Activated B cell treated with CpG ODN at 0.5 μM for 24 hours (primary cell): Measurements from ENCODE around the gene TCF12. TPM values are rescaled to one million over a fixed set of nuclear protein-coding genes. Genes with fewer than 3 reads are reported as not detected.

Experiments
- ATAC-seq: fragments of 200-7000 bp; cut with Tn5 transposase; one replicate; pipeline ENCODE4 v1.10.0; 2021; ENCODE audit warnings: low read depth, mild to moderate bottlenecking, moderate library complexity
- CTCF ChIA-PET: fragments of 350-600 bp; sonication (Branson Sonifier 250); formaldehyde crosslinking; loops from one replicate; lab custom pipeline; 2021; ENCODE audit warnings: antibody characterized with exemption; lab: Charles Lee
- POLR2A ChIA-PET: fragments of 350-600 bp; sonication (Branson Sonifier 250); formaldehyde crosslinking; loops from one replicate; lab custom pipeline; 2021; ENCODE audit warnings: antibody characterized with exemption; lab: Charles Lee
- DNase-seq: peaks from one replicate; pipeline ENCODE4 v3.0.0; 2022
- H3K27ac Mint-ChIP-seq: one replicate; pipeline ENCODE4 v1.8.0; 2020; ENCODE audit warnings: mixed read lengths
- H3K27me3 Mint-ChIP-seq: one replicate; pipeline ENCODE4 v1.8.0; 2021; ENCODE audit warnings: mixed read lengths
- H3K36me3 Mint-ChIP-seq: one replicate; pipeline ENCODE4 v1.8.0; 2021; ENCODE audit warnings: low read depth, mixed read lengths
- H3K4me1 Mint-ChIP-seq: one replicate; pipeline ENCODE4 v1.8.0; 2021; ENCODE audit warnings: mixed read lengths
- H3K4me3 Mint-ChIP-seq: one replicate; pipeline ENCODE4 v1.8.0; 2020; ENCODE audit warnings: mild to moderate bottlenecking, mixed read lengths
- H3K9me3 Mint-ChIP-seq: one replicate; pipeline ENCODE4 v1.8.0; 2020; ENCODE audit warnings: mixed read lengths
- intact Hi-C: fragments of 100-400 bp; cut with micrococcal nuclease; formaldehyde crosslinking; loops from one replicate; pipeline ENCODE4 v1.15.1; 2024
- total RNA-seq: library from RNA; stranded (reverse); gene quantifications from 2 replicates; pipeline ENCODE4 v1.2.3, GENCODE V29; 2022
- TF ChIP-seq, protein P1 (sequence below): fragments of 200-600 bp; IDR thresholded peaks from one replicate; pipeline ENCODE4 v1.8.0; 2022; ENCODE audit warnings: antibody characterized with exemption, mild to moderate bottlenecking

Gene TCF12
- total RNA-seq, 1 donor from 2014 or later = 119 TPM

DNA sequence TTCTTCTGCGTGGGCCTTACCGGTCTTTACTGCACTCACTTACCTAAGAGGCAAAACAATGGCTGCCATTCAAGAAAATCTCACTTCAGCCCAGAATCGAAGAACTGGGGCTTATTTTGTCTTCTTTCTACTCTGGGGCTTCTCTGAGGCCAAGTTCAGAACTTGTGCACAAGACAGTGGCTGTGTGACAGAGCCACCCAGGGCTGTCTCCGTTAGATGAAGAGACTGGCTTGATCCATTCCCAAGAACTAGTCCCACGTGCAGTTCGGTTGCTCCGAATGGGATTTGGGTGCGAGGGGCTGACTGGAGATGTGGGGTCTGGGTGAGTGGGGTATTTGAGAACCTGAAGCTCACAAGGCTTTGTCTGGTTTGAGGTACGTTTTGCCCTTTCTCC lies 795 bp upstream of the TCF12 start:
- Mint-ChIP-seq H3K4me3 (peak overlapping the region; percentile 88), H3K27ac (peak overlapping the region; percentile 79), H3K4me1 (peaks cover 28% of the 10 kb centered on the region), H3K36me3 (peaks cover 15% of the 10 kb centered on the region), H3K9me3 (no peaks in the 10 kb centered on the region), H3K27me3 (no peaks in the 10 kb centered on the region)
- DNase-seq = no peak
- POLR2A ChIA-PET = interaction anchor here (0.6 to 4.0 kb wide), 19 partner anchors 9 to 426 kb away, joined by 3 to 84 read pairs (median 5); partner anchors contain the start of gene ZNF280D
- TF ChIP-seq, protein P1, sequence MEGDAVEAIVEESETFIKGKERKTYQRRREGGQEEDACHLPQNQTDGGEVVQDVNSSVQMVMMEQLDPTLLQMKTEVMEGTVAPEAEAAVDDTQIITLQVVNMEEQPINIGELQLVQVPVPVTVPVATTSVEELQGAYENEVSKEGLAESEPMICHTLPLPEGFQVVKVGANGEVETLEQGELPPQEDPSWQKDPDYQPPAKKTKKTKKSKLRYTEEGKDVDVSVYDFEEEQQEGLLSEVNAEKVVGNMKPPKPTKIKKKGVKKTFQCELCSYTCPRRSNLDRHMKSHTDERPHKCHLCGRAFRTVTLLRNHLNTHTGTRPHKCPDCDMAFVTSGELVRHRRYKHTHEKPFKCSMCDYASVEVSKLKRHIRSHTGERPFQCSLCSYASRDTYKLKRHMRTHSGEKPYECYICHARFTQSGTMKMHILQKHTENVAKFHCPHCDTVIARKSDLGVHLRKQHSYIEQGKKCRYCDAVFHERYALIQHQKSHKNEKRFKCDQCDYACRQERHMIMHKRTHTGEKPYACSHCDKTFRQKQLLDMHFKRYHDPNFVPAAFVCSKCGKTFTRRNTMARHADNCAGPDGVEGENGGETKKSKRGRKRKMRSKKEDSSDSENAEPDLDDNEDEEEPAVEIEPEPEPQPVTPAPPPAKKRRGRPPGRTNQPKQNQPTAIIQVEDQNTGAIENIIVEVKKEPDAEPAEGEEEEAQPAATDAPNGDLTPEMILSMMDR = no peak
- CTCF ChIA-PET = interaction anchor here (0.8 to 2.3 kb wide), 17 partner anchors 9 to 610 kb away, joined by 3 to 9 read pairs (median 4); no protein-coding TSS in a partner anchor
- intact Hi-C loops = loop anchor here (1.0 to 5.0 kb wide), 14 partner anchors 10 to 673 kb away; partner anchors contain the start of genes TEX9 and ZNF280D
- ATAC-seq = no peak

DNA sequence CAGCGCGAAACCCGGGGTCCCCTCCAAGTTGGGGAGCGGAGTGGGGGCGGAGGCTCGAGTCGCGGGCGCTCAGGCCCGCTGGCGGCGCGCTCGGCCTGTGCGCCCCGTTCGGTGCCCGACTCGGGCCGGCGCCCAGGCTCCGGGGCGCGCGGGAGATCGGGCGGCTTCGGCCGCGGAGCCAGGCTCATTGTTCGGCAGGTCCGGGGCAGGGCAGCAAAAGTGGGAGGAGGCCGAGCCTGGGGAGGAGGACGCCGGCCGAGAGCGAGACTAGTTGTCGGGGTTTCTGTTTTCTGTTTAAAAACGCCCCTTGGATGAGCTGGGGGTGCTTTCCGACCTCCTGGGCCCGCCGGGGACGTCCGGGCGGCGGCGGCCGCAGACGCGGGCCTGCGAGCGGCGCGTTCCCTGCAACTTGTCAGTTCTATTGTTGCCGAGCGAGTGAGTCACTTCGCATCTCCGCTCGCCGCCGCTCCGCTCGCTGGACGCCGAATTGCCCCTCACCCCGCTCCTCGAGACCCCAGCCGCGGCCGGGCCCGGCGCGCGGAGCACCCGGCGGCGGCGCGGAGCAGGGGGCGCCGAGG lies 676 bp downstream of the TCF12 start:
- ChIA-PET CTCF (interaction anchor here (0.9 to 2.3 kb wide), 6 partner anchors 7 to 228 kb away, joined by 3 to 9 read pairs (median 4); no protein-coding TSS in a partner anchor), POLR2A (interaction anchor here (0.7 to 4.0 kb wide), 14 partner anchors 8 to 1600 kb away, joined by 3 to 84 read pairs (median 4); partner anchors contain the start of genes MNS1, PIGB, PIGBOS1 and ZNF280D)
- DNase-seq = peak; percentile 63
- Mint-ChIP-seq H3K27me3 (no peaks in the 10 kb centered on the region), H3K36me3 (peaks cover 28% of the 10 kb centered on the region), H3K27ac (peak overlapping the region; percentile 80), H3K9me3 (no peaks in the 10 kb centered on the region), H3K4me1 (peaks cover 35% of the 10 kb centered on the region), H3K4me3 (peak overlapping the region; percentile 92)
- peak; percentile 29 for ATAC-seq
- TF ChIP-seq, protein P1 = no peak
- intact Hi-C loops = loop anchor here (2.0 to 5.0 kb wide), 7 partner anchors 80 to 608 kb away; partner anchors contain the start of gene TEX9

DNA sequence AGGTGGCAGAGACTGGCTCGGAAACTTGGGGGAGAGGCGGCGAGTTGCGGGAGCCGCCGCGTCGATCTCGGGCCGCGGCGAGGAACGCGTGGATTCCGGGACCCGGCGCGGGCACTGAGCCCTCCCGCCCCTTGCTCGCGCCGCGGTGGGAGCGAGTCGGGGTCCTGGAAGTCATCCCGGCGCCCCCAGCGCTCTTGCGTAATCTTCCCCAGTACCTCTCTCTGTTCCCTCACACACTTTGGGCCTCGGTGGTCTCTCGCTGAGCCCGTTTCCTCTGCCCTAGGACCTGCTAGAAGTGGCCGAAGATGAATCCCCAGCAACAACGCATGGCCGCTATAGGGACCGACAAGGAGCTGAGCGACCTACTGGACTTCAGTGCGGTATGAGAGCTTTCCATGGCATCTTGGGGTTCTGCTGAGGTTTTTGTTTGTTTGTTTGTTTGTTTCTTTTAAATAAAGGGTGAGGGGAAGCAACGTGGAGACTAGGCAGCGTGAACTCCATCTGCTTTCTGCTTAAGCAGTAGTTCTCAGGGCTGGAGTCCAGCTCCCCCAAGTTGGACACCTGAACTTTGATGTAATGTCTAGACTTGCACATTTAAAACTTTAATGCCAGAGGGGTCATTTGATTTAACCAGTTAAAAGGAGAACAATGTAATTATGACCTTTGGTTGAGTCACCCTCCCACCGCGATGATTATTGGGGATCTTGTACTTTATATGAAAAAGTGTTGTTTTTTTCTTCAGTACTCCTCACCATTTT lies 1.3 kb downstream of the TCF12 start:
- H3K9me3 Mint-ChIP-seq = no peaks in the 10 kb centered on the region
- peaks cover 34% of the 10 kb centered on the region for H3K36me3 Mint-ChIP-seq
- ChIA-PET CTCF (interaction anchor here (0.9 to 2.3 kb wide), 2 partner anchors 178 to 216 kb away, joined by 3 to 9 read pairs; no protein-coding TSS in a partner anchor), POLR2A (interaction anchor here (1.2 to 4.0 kb wide), 6 partner anchors 9 to 455 kb away, joined by 3 to 84 read pairs (median 9); partner anchors contain the start of gene MNS1)
- no peak for ATAC-seq
- no peak for DNase-seq
- H3K27ac Mint-ChIP-seq = peak overlapping the region; percentile 78
- no peaks in the 10 kb centered on the region for H3K27me3 Mint-ChIP-seq
- H3K4me1 Mint-ChIP-seq = peaks cover 40% of the 10 kb centered on the region
- intact Hi-C loops = loop anchor here (2.0 to 5.0 kb wide), 7 partner anchors 81 to 608 kb away; partner anchors contain the start of gene TEX9
- TF ChIP-seq, protein P1 = no peak
- H3K4me3 Mint-ChIP-seq = peak overlapping the region; percentile 92

DNA sequence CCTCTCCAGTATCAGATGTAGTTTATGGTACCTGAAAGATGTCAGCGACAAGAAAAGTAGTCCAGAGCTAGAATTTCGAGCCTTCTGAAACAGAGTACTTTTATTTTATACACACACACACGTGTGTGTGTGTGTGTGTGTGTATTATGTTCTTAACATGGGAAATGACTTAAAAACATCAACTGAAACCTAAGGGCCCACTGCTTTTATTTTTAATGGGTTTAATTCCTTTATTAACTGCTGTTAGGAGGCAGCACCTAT lies 1.9 kb downstream of the TCF12 start:
- ATAC-seq (no peak), DNase-seq (no peak)
- CTCF ChIA-PET = no interaction called here
- Mint-ChIP-seq H3K9me3 (no peaks in the 10 kb centered on the region), H3K4me3 (peak overlapping the region; percentile 92), H3K36me3 (peaks cover 34% of the 10 kb centered on the region), H3K4me1 (peaks cover 40% of the 10 kb centered on the region), H3K27me3 (no peaks in the 10 kb centered on the region), H3K27ac (peak overlapping the region; percentile 78)
- POLR2A ChIA-PET = interaction anchor here (1.2 to 4.0 kb wide), 4 partner anchors 9 to 234 kb away, joined by 3 to 84 read pairs (median 9); no protein-coding TSS in a partner anchor
- intact Hi-C loops = no loop called here
- TF ChIP-seq, protein P1 = no peak

DNA sequence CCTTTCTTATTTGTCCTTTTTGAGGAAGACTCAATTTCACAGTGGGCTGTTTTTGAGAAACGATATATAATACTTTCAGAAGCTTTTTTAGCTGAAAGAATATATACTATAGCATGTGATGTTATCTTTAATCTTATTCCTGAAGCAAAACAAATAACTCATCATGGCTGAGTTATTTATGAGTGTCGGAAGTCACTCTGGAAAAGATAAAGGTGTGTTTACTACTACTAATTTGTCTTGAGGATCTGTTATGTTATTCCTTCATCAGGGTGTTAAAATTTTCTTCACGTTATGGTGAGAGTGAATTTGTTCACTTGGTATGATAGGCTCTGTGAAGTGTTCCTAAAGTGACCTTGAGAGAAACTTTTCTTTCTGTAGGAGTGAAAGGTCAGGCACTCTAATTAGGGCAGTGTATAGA lies 4.7 kb downstream of the TCF12 start:
- Mint-ChIP-seq H3K4me1 (peaks cover 40% of the 10 kb centered on the region), H3K27me3 (no peaks in the 10 kb centered on the region), H3K27ac (no peak overlapping the region), H3K9me3 (no peaks in the 10 kb centered on the region), H3K36me3 (peaks cover 52% of the 10 kb centered on the region), H3K4me3 (no peak overlapping the region)
- ChIA-PET POLR2A (no interaction called here), CTCF (no interaction called here)
- DNase-seq (no peak), ATAC-seq (no peak)
- TF ChIP-seq, protein P1 = no peak
- intact Hi-C loops = no loop called here
